H1 (cell line): ENCODE results near the gene SEMA3C.

Source experiments
- CBX8 ChIP-seq: fragments of 300-800, 300-1000 bp; sonication (generic); IDR thresholded peaks from 2 replicates; pipeline ENCODE4 v1.7.1; 2016; ENCODE audit warnings: low read depth, low read length, borderline replicate concordance
- CEBPB ChIP-seq: IDR thresholded peaks from 2 replicates; pipeline ENCODE4 v1.6.1; 2012; ENCODE audit warnings: low read depth, low read length
- MAFK ChIP-seq: IDR thresholded peaks from 2 replicates; pipeline ENCODE4 v1.6.1; 2012; ENCODE audit warnings: low read depth, mild to moderate bottlenecking, improper control_type of control experiment, low read length
- POLR2A ChIP-seq, 2 experiments: IDR thresholded peaks; 1 replicate in 1 of 2; 2 replicates in 1 of 2; pipeline ENCODE4 v1.6.1; 2011; ENCODE audit warnings: low read depth in 2 of 2, low read length in 2 of 2, mild to moderate bottlenecking in 2 of 2; ENCODE audit errors: control extremely low read depth in 1 of 2
- POU5F1 ChIP-seq: IDR thresholded peaks from 2 replicates; pipeline ENCODE4 v1.6.1; 2011; ENCODE audit warnings: low read depth, mild to moderate bottlenecking, low read length, moderate library complexity
- RFX5 ChIP-seq: IDR thresholded peaks from 2 replicates; pipeline ENCODE4 v1.6.1; 2011; ENCODE audit warnings: low read depth, low read length, improper control_type of control experiment, borderline replicate concordance
- TAF7 ChIP-seq: optimal IDR thresholded peaks from 2 replicates; pipeline ENCODE3; 2011; ENCODE audit warnings: low read depth, mild to moderate bottlenecking, inconsistent platforms, low read length, moderate library complexity, borderline replicate concordance
- TCF12 ChIP-seq: IDR thresholded peaks from 2 replicates; pipeline ENCODE4 v1.6.1; 2011; ENCODE audit warnings: low read depth, mild to moderate bottlenecking, low read length
- TEAD4 ChIP-seq: IDR thresholded peaks from 2 replicates; pipeline ENCODE4 v1.6.1; 2012; ENCODE audit warnings: low read depth, low read length, inconsistent platforms, mixed read lengths
- TF ChIP-seq, protein P1 (sequence below): IDR thresholded peaks from 2 replicates; pipeline ENCODE4 v1.6.1; 2011; ENCODE audit warnings: low read depth, mild to moderate bottlenecking, low read length; ENCODE audit not compliant: insufficient read depth
- TF ChIP-seq, protein P2 (sequence below), 3 experiments: IDR thresholded peaks; 1 replicate in 2 of 3; 2 replicates in 1 of 3; pipeline versions ENCODE4 v1.5.1 to v1.6.1; 2011; ENCODE audit warnings: low read length in 3 of 3, mild to moderate bottlenecking in 3 of 3, inconsistent platforms in 2 of 3, low read depth in 1 of 3, moderate library complexity in 1 of 3; ENCODE audit not compliant: insufficient read depth in 1 of 3; ENCODE audit errors: control extremely low read depth in 1 of 3

DNA sequence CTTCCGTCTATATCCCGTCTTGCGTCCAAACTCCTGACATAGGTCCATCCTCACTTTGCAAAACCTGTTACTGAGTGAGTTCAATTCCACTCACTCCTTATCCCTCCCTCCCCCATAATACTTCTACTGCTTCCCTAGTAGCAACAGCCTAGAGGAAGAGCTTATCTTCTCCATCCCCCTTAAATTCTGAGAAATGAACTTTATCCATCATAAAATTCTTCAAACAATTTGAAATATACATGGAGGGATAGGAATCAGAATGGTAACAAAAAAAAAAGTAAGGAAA lies 27.6 kb downstream of the SEMA3C start:
- no peak for TF ChIP-seq TEAD4
- no peak for TF ChIP-seq CEBPB
- no peak for TF ChIP-seq POLR2A (IDR thresholded peaks at IDR 0.05; ENCODE audit: control extremely low read depth in 1 of 2, low read depth in 2 of 2, low read length in 2 of 2)
- TF ChIP-seq, protein P1, sequence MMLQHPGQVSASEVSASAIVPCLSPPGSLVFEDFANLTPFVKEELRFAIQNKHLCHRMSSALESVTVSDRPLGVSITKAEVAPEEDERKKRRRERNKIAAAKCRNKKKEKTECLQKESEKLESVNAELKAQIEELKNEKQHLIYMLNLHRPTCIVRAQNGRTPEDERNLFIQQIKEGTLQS = no peak
- TF ChIP-seq CBX8 = no peak
- no peak for TF ChIP-seq TCF12
- TF ChIP-seq RFX5 = no peak
- TF ChIP-seq, protein P2, sequence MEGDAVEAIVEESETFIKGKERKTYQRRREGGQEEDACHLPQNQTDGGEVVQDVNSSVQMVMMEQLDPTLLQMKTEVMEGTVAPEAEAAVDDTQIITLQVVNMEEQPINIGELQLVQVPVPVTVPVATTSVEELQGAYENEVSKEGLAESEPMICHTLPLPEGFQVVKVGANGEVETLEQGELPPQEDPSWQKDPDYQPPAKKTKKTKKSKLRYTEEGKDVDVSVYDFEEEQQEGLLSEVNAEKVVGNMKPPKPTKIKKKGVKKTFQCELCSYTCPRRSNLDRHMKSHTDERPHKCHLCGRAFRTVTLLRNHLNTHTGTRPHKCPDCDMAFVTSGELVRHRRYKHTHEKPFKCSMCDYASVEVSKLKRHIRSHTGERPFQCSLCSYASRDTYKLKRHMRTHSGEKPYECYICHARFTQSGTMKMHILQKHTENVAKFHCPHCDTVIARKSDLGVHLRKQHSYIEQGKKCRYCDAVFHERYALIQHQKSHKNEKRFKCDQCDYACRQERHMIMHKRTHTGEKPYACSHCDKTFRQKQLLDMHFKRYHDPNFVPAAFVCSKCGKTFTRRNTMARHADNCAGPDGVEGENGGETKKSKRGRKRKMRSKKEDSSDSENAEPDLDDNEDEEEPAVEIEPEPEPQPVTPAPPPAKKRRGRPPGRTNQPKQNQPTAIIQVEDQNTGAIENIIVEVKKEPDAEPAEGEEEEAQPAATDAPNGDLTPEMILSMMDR (IDR thresholded peaks at IDR 0.05; ENCODE audit: control extremely low read depth in 1 of 3, insufficient read depth in 1 of 3, low read depth in 1 of 3, low read length in 3 of 3) = no peak
- no peak for TF ChIP-seq MAFK
- no peak for TF ChIP-seq POU5F1
- TF ChIP-seq TAF7 = no peak
